ENCODE results near the gene TNPO3. TPM values are rescaled to one million over a fixed set of nuclear protein-coding genes. Genes with fewer than 3 reads are reported as not detected.
"Not testable (repeated sequence)": the region's sequence is repeated elsewhere in the genome, so short reads cannot be mapped to it uniquely, and the experiment has no call there.

Gene TNPO3
- total RNA-seq, 2 donors from 2014 or later = 62.0 to 81.4 TPM

DNA sequence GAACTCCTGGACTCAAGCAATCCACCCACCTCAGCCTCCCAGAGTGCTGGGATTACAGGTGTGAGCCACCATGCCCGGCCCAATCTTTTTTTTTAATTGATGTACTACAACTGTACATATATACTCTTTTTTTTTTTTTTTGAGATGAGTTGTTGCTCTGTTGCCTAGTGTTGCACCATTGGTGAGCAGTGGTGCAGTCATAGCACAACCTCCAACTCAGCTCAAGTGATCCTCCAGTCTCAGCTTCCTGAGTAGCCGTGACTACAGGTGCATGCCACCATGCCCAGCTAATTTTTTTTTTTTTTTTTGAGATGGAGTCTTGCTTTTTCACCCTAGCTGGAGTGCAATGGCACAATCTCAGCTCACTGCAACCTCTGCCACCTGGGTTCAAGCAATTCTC, 111.7 kb downstream of the TNPO3 start:
- not testable (repeated sequence) for H3K4me3 Mint-ChIP-seq; H3K36me3 Mint-ChIP-seq (ENCODE audit: insufficient read depth in 2 of 2); H3K9me3 Mint-ChIP-seq
- H3K27me3 Mint-ChIP-seq (ENCODE audit: low read depth) = peaks cover 15% of the 10 kb centered on the region
- peaks cover 31% of the 10 kb centered on the region for H3K4me1 Mint-ChIP-seq (ENCODE audit: low read depth)
- peak; percentile 28 to 55 for DNase-seq
- H3K27ac Mint-ChIP-seq = peak overlapping the region; percentile 89
- peak; percentile 70 to 73 for ATAC-seq (replicated peaks in 1 of 2)

DNA sequence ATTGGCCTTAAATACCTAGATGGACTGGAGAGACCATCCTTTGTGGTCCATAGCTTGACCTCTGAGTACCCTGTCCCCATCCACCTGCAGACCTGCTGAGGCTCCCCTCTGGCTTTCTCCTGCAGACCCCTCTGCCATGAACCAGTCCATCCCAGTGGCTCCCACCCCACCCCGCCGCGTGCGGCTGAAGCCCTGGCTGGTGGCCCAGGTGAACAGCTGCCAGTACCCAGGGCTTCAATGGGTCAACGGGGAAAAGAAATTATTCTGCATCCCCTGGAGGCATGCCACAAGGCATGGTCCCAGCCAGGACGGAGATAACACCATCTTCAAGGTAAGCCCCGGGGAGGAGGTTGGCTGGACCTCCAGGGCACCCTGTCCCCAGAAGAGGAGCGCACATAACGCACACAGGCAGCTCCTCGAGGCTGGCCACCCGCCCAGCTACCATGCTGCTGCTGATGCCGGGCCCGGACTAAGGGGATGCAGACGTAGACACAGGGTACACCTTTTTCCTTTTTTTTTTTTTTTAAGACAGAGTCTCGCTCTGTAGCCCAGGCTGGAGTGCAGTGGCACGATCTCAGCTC, 112.9 kb downstream of the TNPO3 start:
- H3K27me3 Mint-ChIP-seq (ENCODE audit: low read depth) = peaks cover 21% of the 10 kb centered on the region
- H3K9me3 Mint-ChIP-seq = no peaks in the 10 kb centered on the region
- peaks cover 36% of the 10 kb centered on the region for H3K4me1 Mint-ChIP-seq (ENCODE audit: low read depth)
- H3K36me3 Mint-ChIP-seq (ENCODE audit: insufficient read depth in 2 of 2) = peaks cover 1 to 2% of the 10 kb centered on the region in 2 donors
- H3K27ac Mint-ChIP-seq = no peak overlapping the region
- H3K4me3 Mint-ChIP-seq = no peak overlapping the region
- ATAC-seq (replicated peaks in 1 of 2) = no peak
- no peak for DNase-seq

DNA sequence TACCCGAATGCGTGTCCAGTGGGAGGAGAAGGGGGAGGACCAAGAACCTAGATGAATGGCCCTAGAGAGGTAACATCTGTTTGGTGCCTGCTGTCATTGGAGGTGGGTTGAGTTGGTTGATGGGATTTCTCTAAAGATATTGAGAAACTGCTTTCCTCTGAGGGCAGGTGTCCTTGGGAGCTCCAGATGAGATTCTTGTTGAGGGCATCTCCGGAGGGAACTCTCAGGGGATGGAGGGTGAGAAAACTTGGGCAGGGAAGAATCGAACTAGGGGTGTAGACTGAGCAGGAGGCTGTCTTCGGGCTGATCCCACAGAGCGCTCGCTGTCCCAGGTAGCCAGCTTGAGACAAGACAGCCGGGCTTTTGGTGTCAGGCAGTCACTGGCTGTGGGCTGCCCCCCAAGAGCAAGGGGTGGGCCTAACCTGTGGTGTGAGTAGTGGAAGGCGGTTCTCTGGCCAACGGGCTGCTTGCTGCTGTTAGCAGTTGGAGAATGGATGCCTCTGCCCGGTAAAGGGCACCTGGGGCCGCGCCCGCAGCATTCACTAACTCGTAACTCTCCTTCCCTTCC, 113.5 kb downstream of the TNPO3 start:
- H3K4me3 Mint-ChIP-seq = peak overlapping the region; percentile 79 to 85
- H3K36me3 Mint-ChIP-seq (ENCODE audit: insufficient read depth in 2 of 2) = peaks cover 2 to 3% of the 10 kb centered on the region in 2 donors
- DNase-seq (no peak), ATAC-seq (replicated peaks in 1 of 2) (no peak)
- H3K27ac Mint-ChIP-seq = no peak overlapping the region
- H3K4me1 Mint-ChIP-seq (ENCODE audit: low read depth) = peaks cover 39% of the 10 kb centered on the region
- no peaks in the 10 kb centered on the region for H3K9me3 Mint-ChIP-seq
- H3K27me3 Mint-ChIP-seq (ENCODE audit: low read depth) = peaks cover 26% of the 10 kb centered on the region

DNA sequence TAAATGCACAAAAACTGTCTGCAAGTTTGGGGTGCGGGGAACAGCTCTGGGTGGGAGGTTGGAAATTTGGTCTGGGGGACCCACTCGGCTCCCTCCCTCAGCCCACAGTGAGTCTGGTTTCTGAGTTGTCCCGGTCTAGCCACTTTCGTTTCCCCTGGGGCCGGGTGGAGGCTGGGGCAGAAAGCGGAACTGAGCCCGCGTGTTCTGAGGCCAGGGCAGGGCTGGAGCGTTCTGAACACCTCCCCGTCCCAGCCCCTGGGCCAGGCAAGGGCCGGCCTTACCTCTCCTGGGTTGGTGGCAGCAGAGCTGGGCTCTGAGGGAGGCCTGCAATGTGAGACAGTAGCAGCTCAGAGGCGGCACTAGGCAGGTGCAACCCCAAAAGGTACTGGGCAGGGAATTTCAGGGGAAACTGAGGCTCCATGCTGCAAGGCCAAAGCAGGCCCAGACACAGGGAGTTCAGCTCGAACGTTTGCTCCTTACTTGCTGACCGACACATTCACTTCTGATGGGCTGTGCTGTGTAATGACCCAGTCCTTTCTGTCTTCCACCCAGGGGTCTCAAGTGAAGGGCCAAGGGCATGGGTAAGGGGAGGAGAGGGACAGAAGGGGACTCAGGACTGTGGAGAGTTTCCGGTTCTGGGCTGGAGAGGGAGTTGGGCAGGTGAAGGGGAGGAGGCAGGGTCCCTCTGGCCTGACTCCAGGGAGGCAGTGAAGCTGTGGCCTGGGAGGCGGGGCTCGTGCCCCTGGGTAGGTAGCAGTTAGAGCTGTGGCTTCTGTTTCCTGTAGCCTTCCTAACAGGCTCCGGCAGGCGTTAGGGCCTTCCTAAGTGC, 114.2 kb downstream of the TNPO3 start:
- Mint-ChIP-seq H3K4me3 (peak overlapping the region; percentile 79 to 85), H3K27me3 (ENCODE audit: low read depth) (peaks cover 26% of the 10 kb centered on the region), H3K9me3 (no peaks in the 10 kb centered on the region), H3K4me1 (ENCODE audit: low read depth) (peaks cover 39% of the 10 kb centered on the region), H3K36me3 (ENCODE audit: insufficient read depth in 2 of 2) (peaks cover 2 to 3% of the 10 kb centered on the region in 2 donors), H3K27ac (no peak overlapping the region)
- peak; percentile 34 to 35 for DNase-seq
- peak in 1 of 2 donors; percentile 22 for ATAC-seq (replicated peaks in 1 of 2)

DNA sequence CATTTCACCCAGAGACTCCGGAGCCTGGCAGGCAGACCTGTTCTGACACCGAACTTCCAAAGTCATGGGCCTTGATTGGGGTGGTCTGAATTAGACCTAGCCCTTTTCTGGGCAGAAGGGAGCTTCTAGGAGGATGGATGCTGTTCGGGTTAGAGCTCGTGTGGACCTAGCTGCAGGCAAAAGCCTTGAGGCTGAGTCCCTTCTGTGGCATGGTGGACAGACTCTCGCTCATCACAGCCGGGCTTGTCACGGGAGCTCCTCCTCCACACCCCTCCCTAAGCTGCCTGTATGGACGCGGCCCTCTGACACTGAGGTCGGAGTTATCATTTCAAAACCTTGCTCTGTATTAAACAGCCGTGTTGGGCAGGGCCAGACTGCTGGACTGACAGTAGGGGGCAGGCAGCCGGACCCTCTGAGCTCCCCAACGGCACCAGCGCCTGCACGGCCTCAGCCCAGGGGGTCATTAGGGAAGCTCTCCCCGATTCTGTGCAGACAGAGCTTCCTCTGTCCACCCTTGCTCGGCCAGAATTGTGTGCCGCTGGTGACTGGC, 115.0 kb downstream of the TNPO3 start:
- Mint-ChIP-seq H3K4me1 (ENCODE audit: low read depth) (peaks cover 39% of the 10 kb centered on the region), H3K27ac (no peak overlapping the region), H3K36me3 (ENCODE audit: insufficient read depth in 2 of 2) (peaks cover 2 to 3% of the 10 kb centered on the region in 2 donors), H3K27me3 (ENCODE audit: low read depth) (peaks cover 26% of the 10 kb centered on the region), H3K9me3 (no peaks in the 10 kb centered on the region), H3K4me3 (peak overlapping the region; percentile 79 to 85)
- ATAC-seq (replicated peaks in 1 of 2) = no peak
- DNase-seq = no peak

DNA sequence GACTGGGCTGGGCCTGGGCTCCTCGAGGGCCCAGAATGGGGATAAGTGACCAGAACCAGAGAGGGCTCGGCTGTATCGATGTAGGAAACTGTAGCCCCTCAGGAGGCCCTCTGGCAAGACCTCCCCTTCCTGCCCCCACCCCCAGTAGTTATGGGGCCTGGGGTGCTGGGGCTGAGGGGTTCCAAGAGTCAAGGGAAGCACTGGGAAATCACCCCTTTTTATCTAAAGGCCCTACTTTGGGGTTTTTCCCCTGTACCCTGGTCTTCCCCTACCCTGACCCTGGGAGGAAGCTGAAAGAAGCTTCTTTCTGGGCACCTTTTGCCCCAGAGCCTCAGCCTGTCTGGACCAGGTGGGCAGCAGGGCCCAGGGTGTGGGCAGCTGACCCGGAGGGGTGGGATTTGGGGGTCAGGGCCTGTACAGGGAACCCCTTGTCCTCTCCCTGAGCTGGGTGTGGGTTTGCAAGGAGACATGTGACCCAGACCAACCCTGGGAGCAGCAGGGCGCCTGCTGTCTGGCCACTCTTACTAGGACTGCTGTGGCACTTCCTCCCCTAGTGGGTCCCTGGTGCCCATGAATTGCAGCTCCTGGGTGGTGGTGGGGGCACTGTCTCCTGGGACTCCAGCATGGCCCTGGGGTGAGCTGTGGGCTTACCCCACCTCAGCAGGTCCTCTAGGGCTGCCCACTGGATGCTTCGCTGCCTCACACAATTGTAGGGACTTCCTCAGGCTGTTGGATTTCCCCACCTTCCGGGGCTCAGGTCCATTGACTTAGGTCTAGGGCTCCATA, 115.6 kb downstream of the TNPO3 start:
- peak overlapping the region; percentile 79 to 85 for H3K4me3 Mint-ChIP-seq
- no peaks in the 10 kb centered on the region for H3K9me3 Mint-ChIP-seq
- peaks cover 39% of the 10 kb centered on the region for H3K4me1 Mint-ChIP-seq (ENCODE audit: low read depth)
- H3K36me3 Mint-ChIP-seq (ENCODE audit: insufficient read depth in 2 of 2) = peaks cover 2 to 3% of the 10 kb centered on the region in 2 donors
- ATAC-seq (replicated peaks in 1 of 2) = peak; percentile 16 to 26
- DNase-seq = peak in 1 of 2 donors; percentile 23
- H3K27me3 Mint-ChIP-seq (ENCODE audit: low read depth) = peaks cover 26% of the 10 kb centered on the region
- peak overlapping the region; percentile 8 for H3K27ac Mint-ChIP-seq

DNA sequence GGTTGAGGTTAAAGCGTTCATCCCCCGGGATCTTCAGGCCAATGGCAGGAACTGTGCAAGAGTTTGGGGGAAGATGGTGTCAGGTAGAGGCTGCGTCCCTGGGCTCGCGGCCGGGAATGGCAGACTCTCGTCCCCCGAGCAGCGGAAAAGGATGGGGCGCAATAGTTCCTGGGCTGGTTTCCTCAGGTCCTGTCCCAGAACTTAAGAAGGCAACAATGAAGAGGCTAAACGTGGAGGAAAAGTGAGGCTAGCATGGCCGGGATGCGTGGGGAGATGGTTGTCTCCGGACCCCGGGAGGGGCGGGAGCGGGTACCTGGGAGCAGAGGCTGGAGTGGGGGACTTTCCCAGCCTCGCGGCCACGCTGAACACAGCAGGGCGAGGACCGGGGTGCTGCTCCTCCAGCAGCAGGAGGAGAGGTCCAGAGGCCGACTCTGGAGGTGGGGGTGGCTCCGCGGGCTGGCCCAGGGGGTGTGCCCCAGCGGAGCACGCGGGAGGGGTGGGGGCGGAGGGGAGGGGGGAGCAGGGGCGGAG, 116.3 kb downstream of the TNPO3 start:
- peaks cover 26% of the 10 kb centered on the region for H3K27me3 Mint-ChIP-seq (ENCODE audit: low read depth)
- peak overlapping the region; percentile 79 to 85 for H3K4me3 Mint-ChIP-seq
- peak in 1 of 2 donors; percentile 45 for DNase-seq
- H3K27ac Mint-ChIP-seq = peak overlapping the region; percentile 13
- peaks cover 2 to 3% of the 10 kb centered on the region in 2 donors for H3K36me3 Mint-ChIP-seq (ENCODE audit: insufficient read depth in 2 of 2)
- no peaks in the 10 kb centered on the region for H3K9me3 Mint-ChIP-seq
- peaks cover 40% of the 10 kb centered on the region for H3K4me1 Mint-ChIP-seq (ENCODE audit: low read depth)
- ATAC-seq (replicated peaks in 1 of 2) = peak; percentile 32 to 39

DNA sequence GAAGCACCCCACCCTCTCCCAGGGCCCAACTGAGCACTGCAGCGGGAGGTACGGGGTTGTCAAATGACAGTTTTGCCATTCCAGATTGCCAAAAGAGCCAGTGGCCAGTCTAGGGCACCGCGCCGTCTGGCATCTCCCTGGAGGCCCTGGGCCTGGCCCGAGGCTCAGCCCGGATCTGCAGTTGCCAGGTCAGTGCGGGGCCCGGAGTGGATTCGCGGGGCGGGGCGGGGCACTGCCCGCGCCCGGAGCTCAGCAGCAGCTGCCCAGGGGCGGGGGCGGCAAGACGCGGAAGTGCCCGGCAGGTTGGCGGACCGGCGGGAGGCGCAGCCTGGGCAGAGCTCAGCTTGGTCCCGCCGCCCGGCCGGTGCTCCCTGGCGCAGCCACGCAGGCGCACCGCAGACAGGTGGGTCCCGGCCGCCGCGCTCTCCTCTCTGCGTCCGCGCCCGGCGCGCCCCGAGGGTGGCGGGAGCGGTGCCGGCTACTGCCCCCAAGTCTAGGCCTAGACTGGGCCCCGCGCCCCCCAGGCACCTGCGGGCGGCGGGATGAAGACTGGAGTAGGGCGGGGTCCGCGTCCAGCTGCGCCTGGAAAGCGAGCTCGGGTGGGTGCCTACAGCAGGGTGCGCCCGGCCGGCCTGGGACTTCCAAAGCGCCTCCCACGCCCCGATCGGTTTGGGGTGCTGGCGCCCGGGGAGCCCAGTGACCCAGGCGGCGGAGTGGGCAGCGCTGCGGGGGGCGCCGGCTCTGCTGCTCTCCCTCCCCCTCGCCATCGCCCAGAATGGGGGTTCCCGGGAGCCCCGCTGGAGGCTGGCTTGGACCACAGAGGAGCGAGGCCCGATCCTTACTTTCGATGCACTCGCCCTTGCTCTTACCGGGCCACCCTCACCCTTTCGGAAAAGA, 117.0 kb downstream of the TNPO3 start, which contains the start of gene IRF5:
TSS of gene IRF5 (plus strand) at position 281 of the 897 bp plus-strand sequence. CDS start 4,155 bp downstream, outside the sequence.
- H3K4me3 Mint-ChIP-seq = peak within 1 kb of the TSS; percentile 79 to 85
- DNase-seq = peak; percentile 52 to 62
- peak within 1 kb of the TSS; percentile 13 for H3K27ac Mint-ChIP-seq

DNA sequence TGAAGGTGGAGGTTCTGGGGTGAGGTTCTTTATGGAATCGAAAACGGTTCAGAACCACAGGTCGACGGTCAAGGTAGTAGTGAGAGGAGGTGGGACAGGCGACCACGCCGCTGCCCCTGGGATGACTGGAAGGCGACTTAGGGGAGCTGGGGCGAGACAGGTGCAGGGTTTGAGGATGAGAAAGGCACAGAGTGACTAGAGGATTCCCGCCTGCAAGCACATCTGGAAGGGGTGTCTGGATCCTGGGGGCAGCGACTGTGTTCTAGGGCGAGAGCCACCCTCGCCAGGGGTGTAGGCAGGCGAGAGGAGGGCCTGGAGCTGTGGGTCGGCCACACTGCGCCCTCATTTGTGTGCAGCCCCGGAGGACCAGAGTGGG, 117.7 kb downstream of the TNPO3 start:
- no peak overlapping the region for H3K27ac Mint-ChIP-seq
- H3K4me3 Mint-ChIP-seq = peak overlapping the region; percentile 73 to 79
- DNase-seq (no peak), ATAC-seq (replicated peaks in 1 of 2) (no peak)
- peaks cover 2 to 3% of the 10 kb centered on the region in 2 donors for H3K36me3 Mint-ChIP-seq (ENCODE audit: insufficient read depth in 2 of 2)
- peaks cover 26% of the 10 kb centered on the region for H3K27me3 Mint-ChIP-seq (ENCODE audit: low read depth)
- no peaks in the 10 kb centered on the region for H3K9me3 Mint-ChIP-seq
- H3K4me1 Mint-ChIP-seq (ENCODE audit: low read depth) = peaks cover 50% of the 10 kb centered on the region

More for the DNA sequence above, 117.0 kb downstream of the TNPO3 start, which contains the start of gene IRF5:
- Mint-ChIP-seq H3K9me3 (no peaks in the 10 kb centered on the region), H3K36me3 (ENCODE audit: insufficient read depth in 2 of 2) (peaks cover 2 to 3% of the 10 kb centered on the region in 2 donors), H3K27me3 (ENCODE audit: low read depth) (peaks cover 26% of the 10 kb centered on the region), H3K4me1 (ENCODE audit: low read depth) (peaks cover 47% of the 10 kb centered on the region)
- peak; percentile 53 to 59 for ATAC-seq (replicated peaks in 1 of 2)

DNA sequence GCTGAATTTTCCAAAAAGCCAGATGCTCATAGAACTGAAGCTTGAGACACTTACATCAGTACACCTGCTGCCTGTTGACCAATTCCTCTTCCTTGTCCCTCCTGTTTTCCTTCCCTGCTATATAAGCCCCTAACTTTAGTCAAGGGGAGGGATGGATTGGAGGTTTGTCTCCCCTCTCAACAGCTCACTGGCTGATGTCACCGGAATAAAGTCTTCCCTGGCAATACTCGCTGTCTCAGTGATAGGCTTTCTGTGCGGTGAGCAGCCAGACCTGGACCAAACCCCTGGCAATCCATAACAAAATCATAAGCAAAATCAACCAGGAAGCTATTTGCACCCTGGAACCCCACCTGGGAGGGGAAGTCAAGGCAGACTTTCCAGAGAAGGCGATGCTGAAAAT, 118.1 kb downstream of the TNPO3 start:
- Mint-ChIP-seq H3K4me3 (peak overlapping the region; percentile 73 to 79), H3K4me1 (ENCODE audit: low read depth) (peaks cover 50% of the 10 kb centered on the region), H3K36me3 (ENCODE audit: insufficient read depth in 2 of 2) (peaks cover 2 to 3% of the 10 kb centered on the region in 2 donors), H3K9me3 (no peaks in the 10 kb centered on the region), H3K27me3 (ENCODE audit: low read depth) (peaks cover 26% of the 10 kb centered on the region), H3K27ac (no peak overlapping the region)
- no peak for DNase-seq
- no peak for ATAC-seq (replicated peaks in 1 of 2)

DNA sequence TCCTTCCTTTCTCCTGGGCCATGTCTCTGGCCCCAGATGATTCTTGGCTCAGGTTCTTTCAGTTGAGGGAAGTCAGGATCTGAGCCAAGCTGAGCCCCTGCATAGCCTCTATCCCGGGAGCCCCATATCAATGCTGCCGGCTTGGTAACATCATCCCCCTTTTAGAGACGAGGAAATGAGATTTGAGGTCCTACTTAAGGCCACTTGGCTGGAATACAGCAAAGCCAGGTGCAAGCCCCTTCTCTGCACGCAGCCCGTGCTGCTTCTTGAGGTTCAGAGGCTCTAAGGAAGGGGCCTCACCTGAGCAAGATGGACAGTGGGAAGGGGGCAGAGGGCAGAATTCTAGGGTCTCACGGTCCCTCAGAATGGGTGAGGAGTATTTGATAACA, 119.6 kb downstream of the TNPO3 start:
- H3K27ac Mint-ChIP-seq = no peak overlapping the region
- peaks cover 38% of the 10 kb centered on the region for H3K4me1 Mint-ChIP-seq (ENCODE audit: low read depth)
- H3K36me3 Mint-ChIP-seq (ENCODE audit: insufficient read depth in 2 of 2) = peaks cover 2 to 3% of the 10 kb centered on the region in 2 donors
- H3K4me3 Mint-ChIP-seq = no peak overlapping the region
- no peaks in the 10 kb centered on the region for H3K9me3 Mint-ChIP-seq
- no peak for DNase-seq
- peaks cover 16% of the 10 kb centered on the region for H3K27me3 Mint-ChIP-seq (ENCODE audit: low read depth)
- ATAC-seq (replicated peaks in 1 of 2) = no peak

All from activated T-cell treated with anti-CD3 and anti-CD28 coated beads, Interleukin-2, amount 50 U/mL, for 72 hours (primary cell).